Measurements from ENCODE around the gene CHPF2.
A peak's percentile ranks its signal among the peaks of the same experiment; 100 is the strongest.

The CHPF2 gene

DNA sequence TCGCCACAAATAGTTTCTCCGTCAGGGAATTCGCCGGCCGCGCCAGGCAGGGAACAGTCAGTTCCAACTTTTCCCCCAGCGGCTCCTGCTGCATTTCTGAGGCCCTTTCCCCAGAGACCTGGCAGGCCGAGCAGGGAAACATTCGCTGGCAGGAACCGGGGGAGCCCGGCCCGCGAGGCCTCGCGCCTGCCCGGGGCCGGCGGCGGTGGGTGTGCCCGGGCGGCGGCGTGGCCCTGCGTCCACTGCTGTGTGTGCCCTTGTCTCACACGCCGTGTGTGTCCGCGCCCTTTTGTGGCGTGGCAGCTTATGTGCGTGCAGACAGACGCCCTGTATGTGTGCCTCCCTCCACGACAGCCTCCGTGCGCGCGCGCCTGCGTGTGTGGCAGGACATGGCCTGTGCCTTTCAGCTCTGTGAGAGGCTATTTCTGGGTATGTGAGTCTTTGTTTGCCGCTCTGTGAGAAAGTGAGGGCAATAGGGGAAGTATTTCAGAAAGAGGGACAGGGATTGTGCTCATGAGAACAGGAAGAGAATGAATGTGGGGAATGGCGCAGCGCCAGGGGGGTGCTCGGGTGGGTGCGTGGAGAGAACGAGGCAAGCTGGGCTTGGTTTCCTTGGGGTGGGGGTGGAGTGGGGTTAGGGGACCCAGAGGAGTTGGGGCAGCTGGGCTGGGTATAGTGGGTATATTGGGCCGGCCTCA lies 16.9 kb downstream of the CHPF2 start:
- H3K4me1 ChIP-seq (ENCODE audit: control insufficient read depth in 1 of 2, insufficient read depth in 1 of 2, low read depth in 1 of 2, low read length in 1 of 2), result peaks cover 23 to 46% of the 10 kb centered on the region in 2 experiments

DNA sequence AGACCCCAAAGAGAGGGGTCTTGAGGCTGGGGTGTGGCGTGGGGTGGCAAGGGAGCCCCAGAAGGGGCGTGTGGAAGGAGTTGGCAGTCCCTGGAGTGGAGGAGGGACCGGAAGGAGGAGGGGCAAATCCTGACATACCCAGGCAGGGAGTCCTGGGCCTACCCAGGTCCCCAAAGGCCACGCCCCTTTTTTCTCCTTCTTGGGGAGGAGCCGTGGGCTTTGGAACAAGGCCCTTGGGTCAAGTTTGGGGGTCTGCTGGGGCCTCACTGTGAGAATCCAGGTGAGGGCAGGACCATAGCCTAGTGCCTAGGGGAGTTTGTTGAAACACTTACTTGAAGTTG lies 17.4 kb downstream of the CHPF2 start:
- Histone ChIP-seq H3K27me3 (peaks cover 100% of the 10 kb centered on the region), H3K36me3 (no peaks in the 10 kb centered on the region), H3K27ac (no peak overlapping the region), H3K9me3 (no peaks in the 10 kb centered on the region), H3K4me3 (ENCODE audit: low read depth in 1 of 2, low read length in 1 of 2) (no peak overlapping the region), H3K4me1 (ENCODE audit: control insufficient read depth in 1 of 2, insufficient read depth in 1 of 2, low read depth in 1 of 2, low read length in 1 of 2) (peaks cover 18 to 41% of the 10 kb centered on the region in 2 experiments)
- TF ChIP-seq, protein P1, sequence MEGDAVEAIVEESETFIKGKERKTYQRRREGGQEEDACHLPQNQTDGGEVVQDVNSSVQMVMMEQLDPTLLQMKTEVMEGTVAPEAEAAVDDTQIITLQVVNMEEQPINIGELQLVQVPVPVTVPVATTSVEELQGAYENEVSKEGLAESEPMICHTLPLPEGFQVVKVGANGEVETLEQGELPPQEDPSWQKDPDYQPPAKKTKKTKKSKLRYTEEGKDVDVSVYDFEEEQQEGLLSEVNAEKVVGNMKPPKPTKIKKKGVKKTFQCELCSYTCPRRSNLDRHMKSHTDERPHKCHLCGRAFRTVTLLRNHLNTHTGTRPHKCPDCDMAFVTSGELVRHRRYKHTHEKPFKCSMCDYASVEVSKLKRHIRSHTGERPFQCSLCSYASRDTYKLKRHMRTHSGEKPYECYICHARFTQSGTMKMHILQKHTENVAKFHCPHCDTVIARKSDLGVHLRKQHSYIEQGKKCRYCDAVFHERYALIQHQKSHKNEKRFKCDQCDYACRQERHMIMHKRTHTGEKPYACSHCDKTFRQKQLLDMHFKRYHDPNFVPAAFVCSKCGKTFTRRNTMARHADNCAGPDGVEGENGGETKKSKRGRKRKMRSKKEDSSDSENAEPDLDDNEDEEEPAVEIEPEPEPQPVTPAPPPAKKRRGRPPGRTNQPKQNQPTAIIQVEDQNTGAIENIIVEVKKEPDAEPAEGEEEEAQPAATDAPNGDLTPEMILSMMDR (IDR thresholded peaks at IDR 0.05), result no peak

More for the DNA sequence above, 16.9 kb downstream of the CHPF2 start:
- Histone ChIP-seq H3K27me3 (peaks cover 100% of the 10 kb centered on the region), H3K4me3 (ENCODE audit: low read depth in 1 of 2, low read length in 1 of 2) (peak overlapping the region; percentile 12 to 34), H3K9me3 (no peaks in the 10 kb centered on the region), H3K27ac (no peak overlapping the region), H3K36me3 (no peaks in the 10 kb centered on the region)
- TF ChIP-seq, protein P1 (IDR thresholded peaks at IDR 0.05), result no peak

DNA sequence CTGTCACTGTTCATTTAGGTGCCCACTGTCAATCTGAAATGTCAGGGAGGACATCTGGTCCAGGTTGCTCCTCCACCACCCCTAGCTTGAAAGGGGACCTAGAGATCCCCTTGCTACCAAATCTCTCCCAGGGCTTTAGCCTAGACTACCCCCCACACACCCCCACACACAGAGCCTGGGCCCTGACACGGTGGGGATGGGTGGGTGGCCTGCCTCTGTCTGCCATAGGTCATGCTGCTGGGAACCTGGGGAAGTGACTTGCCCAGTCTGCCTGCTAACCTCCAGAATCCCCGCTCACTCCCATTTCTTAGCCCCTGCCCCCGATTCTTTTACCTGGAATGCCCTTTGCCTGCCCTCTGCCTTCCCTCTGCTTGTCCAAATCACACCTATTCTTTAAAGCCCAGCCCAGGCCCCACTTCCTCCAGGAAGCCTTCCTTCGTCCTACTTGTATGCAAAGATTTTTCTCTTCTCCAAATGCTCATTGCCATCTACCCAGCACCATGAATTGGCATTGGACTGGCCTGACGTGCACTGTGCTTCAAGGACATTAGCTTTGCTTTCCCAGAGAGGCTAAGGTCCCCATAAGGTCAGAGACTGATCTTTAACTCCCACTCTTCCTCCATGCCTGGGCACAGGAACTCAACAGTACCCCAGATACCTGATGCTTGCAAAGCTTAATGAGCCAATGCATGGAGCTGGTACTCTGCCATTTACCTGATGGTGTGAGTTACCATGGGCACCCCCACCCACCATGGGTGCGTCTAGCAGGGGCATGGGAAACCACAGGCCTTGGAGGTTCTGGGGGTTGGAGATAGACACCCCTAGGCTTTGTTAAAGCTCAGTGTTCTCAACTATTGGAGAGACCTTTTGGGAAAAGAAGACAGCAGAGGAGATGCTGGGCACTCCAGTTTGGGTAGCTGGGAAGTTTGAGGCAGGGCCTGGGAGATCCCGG lies 18.2 kb downstream of the CHPF2 start:
- H3K27ac ChIP-seq, result no peak overlapping the region
- H3K27me3 ChIP-seq, result peaks cover 100% of the 10 kb centered on the region
- H3K9me3 ChIP-seq, result no peaks in the 10 kb centered on the region
- peaks cover 11 to 33% of the 10 kb centered on the region in 2 experiments for H3K4me1 ChIP-seq (ENCODE audit: control insufficient read depth in 1 of 2, insufficient read depth in 1 of 2, low read depth in 1 of 2, low read length in 1 of 2)
- no peaks in the 10 kb centered on the region for H3K36me3 ChIP-seq
- H3K4me3 ChIP-seq (ENCODE audit: low read depth in 1 of 2, low read length in 1 of 2), result no peak overlapping the region
- TF ChIP-seq, protein P1 (IDR thresholded peaks at IDR 0.05), result no peak

DNA sequence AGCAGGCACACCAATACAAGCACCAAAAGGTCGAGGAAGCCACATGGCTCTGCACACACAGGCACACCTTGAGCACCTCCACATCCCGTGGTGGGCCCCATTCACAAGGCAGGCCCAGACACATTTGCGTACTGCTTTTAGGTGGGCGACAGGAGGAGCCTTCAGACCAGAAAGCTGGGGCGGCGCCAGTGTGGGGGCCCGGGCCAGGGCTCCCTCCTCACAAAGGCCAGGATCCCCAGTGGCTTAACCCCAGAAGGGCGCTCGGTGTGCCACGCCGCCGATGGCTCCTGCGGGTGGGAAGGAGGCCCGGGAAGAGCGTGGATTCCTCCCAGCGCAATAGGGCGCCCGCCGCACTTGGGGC lies 19.0 kb downstream of the CHPF2 start:
- Histone ChIP-seq H3K9me3 (no peaks in the 10 kb centered on the region), H3K36me3 (no peaks in the 10 kb centered on the region), H3K27ac (no peak overlapping the region), H3K4me1 (ENCODE audit: control insufficient read depth in 1 of 2, insufficient read depth in 1 of 2, low read depth in 1 of 2, low read length in 1 of 2) (peaks cover 11 to 30% of the 10 kb centered on the region in 2 experiments), H3K4me3 (ENCODE audit: low read depth in 1 of 2, low read length in 1 of 2) (no peak overlapping the region), H3K27me3 (peaks cover 92% of the 10 kb centered on the region)
- TF ChIP-seq, protein P1 (IDR thresholded peaks at IDR 0.05), result no peak

DNA sequence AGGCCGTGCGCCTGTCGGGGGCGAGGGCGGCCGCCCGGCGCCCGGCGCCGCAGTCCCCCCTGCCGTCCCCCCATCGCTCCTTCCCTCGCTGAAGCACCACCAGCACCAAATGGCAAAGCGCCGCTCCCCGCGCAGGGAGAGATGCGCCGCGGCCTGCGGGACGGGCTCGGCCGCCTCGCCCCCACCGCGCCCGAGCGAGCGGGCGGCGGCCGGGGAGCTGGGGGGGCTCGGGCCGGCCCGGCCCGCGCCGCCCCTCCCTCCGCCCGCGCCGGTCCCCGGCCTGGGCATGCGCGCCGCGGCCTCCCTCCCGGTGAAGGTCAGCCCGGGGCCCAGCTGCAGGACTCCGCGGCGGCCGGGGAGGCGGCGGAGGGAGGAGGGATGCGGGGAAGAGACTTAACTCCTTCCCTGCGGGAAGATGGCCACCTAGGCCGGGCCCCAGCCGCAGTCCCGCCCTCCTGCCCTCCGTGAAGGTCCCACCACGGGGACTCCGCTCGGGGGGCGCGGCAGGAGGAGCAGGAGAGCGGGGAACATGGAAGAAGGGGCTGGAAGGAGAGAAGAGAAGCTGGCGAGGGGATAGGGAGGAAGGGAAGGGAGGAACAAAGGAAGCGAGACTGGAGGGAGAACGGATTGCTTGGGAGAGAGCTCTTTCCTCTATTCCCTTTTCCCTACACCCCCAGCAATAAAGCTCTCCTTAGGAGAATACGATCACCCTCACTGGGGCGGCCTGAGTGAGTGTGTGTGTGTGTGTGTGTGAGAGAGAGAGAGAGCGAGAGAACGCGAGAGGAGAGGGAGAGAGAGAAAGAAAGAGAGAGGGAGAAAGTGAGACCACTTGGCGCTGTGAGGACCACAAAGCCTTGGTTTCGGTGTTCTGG lies 19.6 kb downstream of the CHPF2 start:
- no peaks in the 10 kb centered on the region for H3K9me3 ChIP-seq
- H3K27ac ChIP-seq, result no peak overlapping the region
- no peak overlapping the region for H3K4me3 ChIP-seq (ENCODE audit: low read depth in 1 of 2, low read length in 1 of 2)
- peaks cover 11 to 30% of the 10 kb centered on the region in 2 experiments for H3K4me1 ChIP-seq (ENCODE audit: control insufficient read depth in 1 of 2, insufficient read depth in 1 of 2, low read depth in 1 of 2, low read length in 1 of 2)
- TF ChIP-seq, protein P1 (IDR thresholded peaks at IDR 0.05), result no peak
- H3K27me3 ChIP-seq, result peaks cover 86% of the 10 kb centered on the region
- H3K36me3 ChIP-seq, result no peaks in the 10 kb centered on the region
